ENCODE results near the gene ST6GAL1. TPM values are rescaled to one million over a fixed set of nuclear protein-coding genes. Genes with fewer than 3 reads are reported as not detected.

Gene ST6GAL1
- total and polyA plus RNA-seq, 2 of the 8 experiments (the other 6 are each of a cell fraction or from before 2014, with no cell fraction given) = 62.8 to 80.9 TPM

DNA sequence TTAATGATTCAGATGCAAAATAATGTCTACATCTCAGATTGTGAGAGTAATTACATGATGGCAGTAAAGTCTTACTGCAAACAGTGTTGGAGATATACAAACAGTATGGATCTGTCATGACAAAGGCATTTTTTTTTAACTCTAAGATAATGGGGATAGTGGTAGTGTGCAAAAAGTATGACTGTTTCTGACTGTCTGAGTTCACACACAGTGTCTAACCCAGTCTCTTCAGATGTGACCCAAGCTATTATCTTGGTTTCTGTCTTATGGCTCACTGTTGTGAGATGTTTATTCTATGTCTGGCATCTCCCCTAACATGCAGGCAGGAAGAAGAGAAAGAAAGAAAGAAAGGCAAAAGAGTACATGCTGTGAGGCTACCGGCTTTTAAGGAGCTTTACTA is 191.9 kb downstream of the ST6GAL1 start (continued):
- TF ChIP-seq CHD7 (IDR thresholded peaks at IDR 0.05; ENCODE audit: insufficient replicate concordance, low read length) (no peak), KDM5A (IDR thresholded peaks at IDR 0.05; ENCODE audit: low read length) (no peak), CHD1 (IDR thresholded peaks at IDR 0.05; ENCODE audit: low read depth, low read length) (no peak), GABPA (IDR thresholded peaks at IDR 0.05; ENCODE audit: borderline replicate concordance, insufficient read depth, low read length) (no peak), SRF (IDR thresholded peaks at IDR 0.05; ENCODE audit: low read depth, low read length) (no peak), TAF7 (optimal IDR thresholded peaks at IDR 0.05; ENCODE audit: borderline replicate concordance, low read depth, low read length) (no peak), BRCA1 (IDR thresholded peaks at IDR 0.05; ENCODE audit: low read depth, low read length) (no peak), TAF1 (IDR thresholded peaks at IDR 0.05; ENCODE audit: low read depth, low read length) (no peak), RXRA (IDR thresholded peaks at IDR 0.05; ENCODE audit: insufficient read depth, low read depth, low read length) (no peak), EP300 (IDR thresholded peaks at IDR 0.05; ENCODE audit: borderline replicate concordance in 1 of 2, low read depth in 2 of 2, low read length in 2 of 2) (no peak)

Measured in H1 (cell line).